HepG2 (cell line): ENCODE results near the gene TLNRD1. TPM values are rescaled to one million over a fixed set of nuclear protein-coding genes. Genes with fewer than 3 reads are reported as not detected.

ENCODE experiments used
- CHD4 ChIP-seq: fragments of 200-600 bp; sonication (generic); IDR thresholded peaks from 2 replicates; pipeline ENCODE4 v1.7.0; 2017; ENCODE audit warnings: mild to moderate bottlenecking, low read length, borderline replicate concordance
- FOXM1 ChIP-seq: sonication (generic); formaldehyde crosslinking; IDR thresholded peaks from 2 replicates; pipeline ENCODE4 v1.5.0; 2020; ENCODE audit warnings: missing genetic modification reagents
- HDAC1 ChIP-seq: sonication (generic); formaldehyde crosslinking; IDR thresholded peaks from 2 replicates; pipeline ENCODE4 v1.5.1; 2020; ENCODE audit warnings: mild to moderate bottlenecking, missing genetic modification reagents
- HNRNPK ChIP-seq: fragments of 200-400 bp; formaldehyde crosslinking; IDR thresholded peaks from 2 replicates; pipeline ENCODE4 v1.6.1; 2018; ENCODE audit warnings: low read length, low read depth, moderate library complexity, mild to moderate bottlenecking; ENCODE audit not compliant: poor library complexity, severe bottlenecking
- HNRNPLL ChIP-seq: fragments of 200-400 bp; formaldehyde crosslinking; IDR thresholded peaks from 2 replicates; pipeline ENCODE4 v1.6.1; 2017; ENCODE audit warnings: mild to moderate bottlenecking, low read depth, low read length; ENCODE audit not compliant: poor library complexity, severe bottlenecking
- KAT8 ChIP-seq: IDR thresholded peaks from 2 replicates; pipeline ENCODE4 v1.6.1; 2016; ENCODE audit warnings: missing genetic modification reagents, missing compliant biosample characterization
- NR1H2 ChIP-seq: sonication (generic); formaldehyde crosslinking; IDR thresholded peaks from 2 replicates; pipeline ENCODE4 v1.8.1; 2022; ENCODE audit warnings: low read depth, missing genetic modification reagents, borderline replicate concordance
- NR2F6 ChIP-seq, 2 experiments: IDR thresholded peaks; 2 replicates each; pipeline ENCODE4 v1.6.1; 2016; ENCODE audit warnings: antibody characterized with exemption in 1 of 2, mild to moderate bottlenecking in 1 of 2
- PHF5A ChIP-seq: IDR thresholded peaks from one replicate; pipeline ENCODE4 v1.6.1; 2018; ENCODE audit warnings: low read depth, missing genetic modification reagents; ENCODE audit not compliant: unreplicated experiment
- SIX1 ChIP-seq: sonication (generic); formaldehyde crosslinking; IDR thresholded peaks from 2 replicates; pipeline ENCODE4 v1.4.0; 2020; ENCODE audit warnings: missing genetic modification reagents, borderline replicate concordance
- YY1 ChIP-seq: IDR thresholded peaks from 2 replicates; pipeline ENCODE4 v1.6.1; 2011; ENCODE audit warnings: low read length, low read depth, moderate library complexity, mild to moderate bottlenecking; ENCODE audit not compliant: insufficient read depth, insufficient replicate concordance
- ZNF614 ChIP-seq: IDR thresholded peaks from 2 replicates; pipeline ENCODE4 v1.6.1; 2018; ENCODE audit warnings: missing biosample characterization, missing genetic modification reagents, inconsistent platforms, borderline replicate concordance
- ZNF619 ChIP-seq: sonication (generic); formaldehyde crosslinking; IDR thresholded peaks from 2 replicates; pipeline ENCODE4 v1.4.0; 2020; ENCODE audit warnings: mild to moderate bottlenecking, missing genetic modification reagents
- ZNF766 ChIP-seq: sonication (generic); formaldehyde crosslinking; IDR thresholded peaks from 2 replicates; pipeline ENCODE4 v1.5.0; 2020; ENCODE audit warnings: missing genetic modification reagents, borderline replicate concordance
- ZNF790 ChIP-seq: sonication (generic); formaldehyde crosslinking; IDR thresholded peaks from 2 replicates; pipeline ENCODE4 v1.8.0; 2022; ENCODE audit warnings: missing genetic modification reagents, mild to moderate bottlenecking, borderline replicate concordance
- polyA plus RNA-seq, 8 experiments: library from polyadenylated mRNA; depleted of rRNA in 3 of 8; stranded (reverse) in 7 of 8; unstranded in 1 of 8; fragments of >200 nt; fragmentation: Illumina TruSeq in 4 of 8; extraction: Trizol in 4 of 8; gene quantifications; 2 replicates each; pipeline versions ENCODE4 v1.2.1 to v1.2.3, GENCODE V29; 2011 to 2016; ENCODE audit warnings: low read depth in 4 of 8, missing spikeins in 1 of 8, mixed read lengths in 1 of 8; ENCODE audit not compliant: insufficient read depth in 1 of 8
- total RNA-seq, 5 experiments: library from RNA; depleted of rRNA; stranded (reverse); fragments of >200 nt; fragmentation: Illumina TruSeq; extraction: Trizol; gene quantifications; 2 replicates each; pipeline ENCODE4 v1.2.3, GENCODE V29; 2016; ENCODE audit warnings: low read depth in 1 of 5
- TF ChIP-seq, protein P1 (sequence below): IDR thresholded peaks from 2 replicates; pipeline ENCODE4 v1.6.1; 2018; ENCODE audit warnings: missing genetic modification reagents, mild to moderate bottlenecking, missing compliant biosample characterization
- TF ChIP-seq, protein P2 (sequence below): sonication (generic); formaldehyde crosslinking; IDR thresholded peaks from 2 replicates; pipeline ENCODE4 v1.4.0; 2020; ENCODE audit warnings: missing genetic modification reagents, borderline replicate concordance
- TF ChIP-seq, protein P3 (sequence below): sonication (generic); formaldehyde crosslinking; IDR thresholded peaks from 2 replicates; pipeline ENCODE4 v1.4.0; 2020; ENCODE audit warnings: missing genetic modification reagents, borderline replicate concordance
- TF ChIP-seq, protein P4 (sequence below): sonication (generic); formaldehyde crosslinking; IDR thresholded peaks from 2 replicates; pipeline ENCODE4 v1.4.0; 2020; ENCODE audit warnings: missing genetic modification reagents

Gene TLNRD1
- total and polyA plus RNA-seq, 2 of the 13 experiments (the other 11 are each of a cell fraction or from before 2014, with no cell fraction given) = 3.4 to 5.3 TPM

DNA sequence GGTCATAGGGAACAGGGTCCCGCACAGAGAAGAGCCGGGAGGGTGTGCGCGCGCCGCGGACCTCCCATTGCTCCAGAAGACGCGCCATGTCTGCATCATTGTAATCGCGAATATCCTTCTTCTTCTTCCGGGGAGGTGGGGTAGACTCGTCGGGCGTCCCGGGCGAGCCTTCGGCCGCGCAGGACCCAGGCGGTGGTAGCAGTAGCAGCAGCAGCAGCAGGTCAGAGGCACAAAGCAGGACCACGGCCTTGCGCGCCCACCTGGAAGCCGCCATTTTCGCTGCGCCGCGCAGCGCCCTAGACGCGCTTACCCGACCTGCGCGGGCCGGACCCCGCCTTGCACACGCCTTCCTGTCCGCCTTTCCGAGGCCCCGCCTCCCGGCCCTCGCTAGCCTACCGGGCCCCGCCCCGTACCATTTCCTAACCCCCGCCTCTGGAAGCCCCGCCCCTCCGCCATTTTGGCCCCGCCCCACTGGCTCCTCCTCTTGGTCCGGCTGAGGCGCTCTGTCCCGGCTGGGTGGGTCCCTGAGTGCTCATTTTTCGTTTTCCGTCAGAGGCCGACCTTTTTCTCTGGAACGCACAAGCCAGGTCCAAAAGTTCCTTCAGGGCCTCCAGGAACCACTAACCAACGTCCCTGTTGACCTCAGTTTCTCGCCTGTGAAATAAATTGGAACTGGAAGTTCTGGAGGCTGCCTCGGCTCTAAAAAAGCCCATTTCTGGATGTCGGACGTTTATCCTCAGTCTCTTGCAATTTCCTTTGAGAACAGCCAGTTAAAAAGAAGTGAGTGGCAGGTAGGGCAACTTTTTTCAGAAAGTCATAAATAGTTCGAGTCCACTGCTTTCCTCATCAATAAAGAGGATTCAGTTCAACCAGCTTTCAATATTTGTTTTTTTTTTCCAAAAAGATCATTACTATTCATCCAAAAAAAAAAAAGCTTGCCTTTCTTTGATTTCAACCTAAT is 10.9 kb upstream of the TLNRD1 start, which contains the start of gene MESD (continued):
- TF ChIP-seq HNRNPLL (peak; percentile 78), CHD4 (no peak), ZNF619 (CRISPR knock-in tag) (0 out of 2 replicates have a peak, but pooled peaks have one; percentile 48), HNRNPK (peak; percentile 37), NR2F6 (IDR thresholded peaks at IDR 0.05) (no peak), NR2F6 (CRISPR knock-in tag; IDR thresholded peaks at IDR 0.05) (peak; percentile 30; the same call in 1 of the 2 replicates), NR1H2 (CRISPR knock-in tag) (no peak), HDAC1 (CRISPR knock-in tag) (peak; percentile 79), ZNF790 (CRISPR knock-in tag) (peak; percentile 24; the same call in 1 of the 2 replicates), PHF5A (CRISPR knock-in tag) (no peak), FOXM1 (0 out of 2 replicates have a peak, but pooled peaks have one; percentile 74), ZNF614 (CRISPR knock-in tag) (peak; percentile 47; the same call in 1 of the 2 replicates), SIX1 (CRISPR knock-in tag) (no peak), YY1 (peak; percentile 95), ZNF766 (CRISPR knock-in tag) (no peak), KAT8 (peak; percentile 77; the same call in 1 of the 2 replicates)
- TF ChIP-seq, protein P1, sequence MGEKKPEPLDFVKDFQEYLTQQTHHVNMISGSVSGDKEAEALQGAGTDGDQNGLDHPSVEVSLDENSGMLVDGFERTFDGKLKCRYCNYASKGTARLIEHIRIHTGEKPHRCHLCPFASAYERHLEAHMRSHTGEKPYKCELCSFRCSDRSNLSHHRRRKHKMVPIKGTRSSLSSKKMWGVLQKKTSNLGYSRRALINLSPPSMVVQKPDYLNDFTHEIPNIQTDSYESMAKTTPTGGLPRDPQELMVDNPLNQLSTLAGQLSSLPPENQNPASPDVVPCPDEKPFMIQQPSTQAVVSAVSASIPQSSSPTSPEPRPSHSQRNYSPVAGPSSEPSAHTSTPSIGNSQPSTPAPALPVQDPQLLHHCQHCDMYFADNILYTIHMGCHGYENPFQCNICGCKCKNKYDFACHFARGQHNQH (CRISPR knock-in tag) = 0 out of 2 replicates have a peak, but pooled peaks have one; percentile 34
- TF ChIP-seq, protein P2, sequence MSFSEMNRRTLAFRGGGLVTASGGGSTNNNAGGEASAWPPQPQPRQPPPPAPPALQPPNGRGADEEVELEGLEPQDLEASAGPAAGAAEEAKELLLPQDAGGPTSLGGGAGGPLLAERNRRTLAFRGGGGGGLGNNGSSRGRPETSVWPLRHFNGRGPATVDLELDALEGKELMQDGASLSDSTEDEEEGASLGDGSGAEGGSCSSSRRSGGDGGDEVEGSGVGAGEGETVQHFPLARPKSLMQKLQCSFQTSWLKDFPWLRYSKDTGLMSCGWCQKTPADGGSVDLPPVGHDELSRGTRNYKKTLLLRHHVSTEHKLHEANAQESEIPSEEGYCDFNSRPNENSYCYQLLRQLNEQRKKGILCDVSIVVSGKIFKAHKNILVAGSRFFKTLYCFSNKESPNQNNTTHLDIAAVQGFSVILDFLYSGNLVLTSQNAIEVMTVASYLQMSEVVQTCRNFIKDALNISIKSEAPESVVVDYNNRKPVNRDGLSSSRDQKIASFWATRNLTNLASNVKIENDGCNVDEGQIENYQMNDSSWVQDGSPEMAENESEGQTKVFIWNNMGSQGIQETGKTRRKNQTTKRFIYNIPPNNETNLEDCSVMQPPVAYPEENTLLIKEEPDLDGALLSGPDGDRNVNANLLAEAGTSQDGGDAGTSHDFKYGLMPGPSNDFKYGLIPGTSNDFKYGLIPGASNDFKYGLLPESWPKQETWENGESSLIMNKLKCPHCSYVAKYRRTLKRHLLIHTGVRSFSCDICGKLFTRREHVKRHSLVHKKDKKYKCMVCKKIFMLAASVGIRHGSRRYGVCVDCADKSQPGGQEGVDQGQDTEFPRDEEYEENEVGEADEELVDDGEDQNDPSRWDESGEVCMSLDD (CRISPR knock-in tag) = no peak
- TF ChIP-seq, protein P3, sequence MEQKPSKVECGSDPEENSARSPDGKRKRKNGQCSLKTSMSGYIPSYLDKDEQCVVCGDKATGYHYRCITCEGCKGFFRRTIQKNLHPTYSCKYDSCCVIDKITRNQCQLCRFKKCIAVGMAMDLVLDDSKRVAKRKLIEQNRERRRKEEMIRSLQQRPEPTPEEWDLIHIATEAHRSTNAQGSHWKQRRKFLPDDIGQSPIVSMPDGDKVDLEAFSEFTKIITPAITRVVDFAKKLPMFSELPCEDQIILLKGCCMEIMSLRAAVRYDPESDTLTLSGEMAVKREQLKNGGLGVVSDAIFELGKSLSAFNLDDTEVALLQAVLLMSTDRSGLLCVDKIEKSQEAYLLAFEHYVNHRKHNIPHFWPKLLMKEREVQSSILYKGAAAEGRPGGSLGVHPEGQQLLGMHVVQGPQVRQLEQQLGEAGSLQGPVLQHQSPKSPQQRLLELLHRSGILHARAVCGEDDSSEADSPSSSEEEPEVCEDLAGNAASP = no peak
- TF ChIP-seq, protein P4, sequence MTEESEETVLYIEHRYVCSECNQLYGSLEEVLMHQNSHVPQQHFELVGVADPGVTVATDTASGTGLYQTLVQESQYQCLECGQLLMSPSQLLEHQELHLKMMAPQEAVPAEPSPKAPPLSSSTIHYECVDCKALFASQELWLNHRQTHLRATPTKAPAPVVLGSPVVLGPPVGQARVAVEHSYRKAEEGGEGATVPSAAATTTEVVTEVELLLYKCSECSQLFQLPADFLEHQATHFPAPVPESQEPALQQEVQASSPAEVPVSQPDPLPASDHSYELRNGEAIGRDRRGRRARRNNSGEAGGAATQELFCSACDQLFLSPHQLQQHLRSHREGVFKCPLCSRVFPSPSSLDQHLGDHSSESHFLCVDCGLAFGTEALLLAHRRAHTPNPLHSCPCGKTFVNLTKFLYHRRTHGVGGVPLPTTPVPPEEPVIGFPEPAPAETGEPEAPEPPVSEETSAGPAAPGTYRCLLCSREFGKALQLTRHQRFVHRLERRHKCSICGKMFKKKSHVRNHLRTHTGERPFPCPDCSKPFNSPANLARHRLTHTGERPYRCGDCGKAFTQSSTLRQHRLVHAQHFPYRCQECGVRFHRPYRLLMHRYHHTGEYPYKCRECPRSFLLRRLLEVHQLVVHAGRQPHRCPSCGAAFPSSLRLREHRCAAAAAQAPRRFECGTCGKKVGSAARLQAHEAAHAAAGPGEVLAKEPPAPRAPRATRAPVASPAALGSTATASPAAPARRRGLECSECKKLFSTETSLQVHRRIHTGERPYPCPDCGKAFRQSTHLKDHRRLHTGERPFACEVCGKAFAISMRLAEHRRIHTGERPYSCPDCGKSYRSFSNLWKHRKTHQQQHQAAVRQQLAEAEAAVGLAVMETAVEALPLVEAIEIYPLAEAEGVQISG (CRISPR knock-in tag) = peak; percentile 70; the same call in 1 of the 2 replicates
